ENCODE results near the gene NBEA. TPM values are rescaled to one million over a fixed set of nuclear protein-coding genes. Genes with fewer than 3 reads are reported as not detected.

NBEA gene
- total RNA-seq, 2 experiments from 2014 or later, result 0.26 to 0.29 TPM

GRCh38 chr13:35283856-35284255 is 341.8 kb downstream of the NBEA start:
- Mint-ChIP-seq H3K4me1 (ENCODE audit: low read depth) (no peaks in the 10 kb centered on the region), H3K27me3 (no peaks in the 10 kb centered on the region), H3K4me3 (no peak overlapping the region), H3K9me3 (no peaks in the 10 kb centered on the region), H3K36me3 (no peaks in the 10 kb centered on the region), H3K27ac (no peak overlapping the region)
- intact Hi-C loops (cut with micrococcal nuclease), result no loop called here
- ChIA-PET CTCF (no interaction called here), POLR2A (no interaction called here)
- DNase-seq, result no peak

GRCh38 chr13:35285677-35286076 is 343.6 kb downstream of the NBEA start:
- H3K4me3 Mint-ChIP-seq, result no peak overlapping the region
- no peaks in the 10 kb centered on the region for H3K36me3 Mint-ChIP-seq
- ChIA-PET POLR2A (no interaction called here), CTCF (no interaction called here)
- DNase-seq, result no peak
- H3K27ac Mint-ChIP-seq, result no peak overlapping the region
- no peaks in the 10 kb centered on the region for H3K27me3 Mint-ChIP-seq
- intact Hi-C loops (cut with micrococcal nuclease), result no loop called here
- H3K4me1 Mint-ChIP-seq (ENCODE audit: low read depth), result no peaks in the 10 kb centered on the region
- no peaks in the 10 kb centered on the region for H3K9me3 Mint-ChIP-seq

- no peaks in the 10 kb centered on the region for H3K27me3 Mint-ChIP-seq
- no peaks in the 10 kb centered on the region for H3K4me1 Mint-ChIP-seq (ENCODE audit: low read depth)
- POLR2A ChIA-PET, result no interaction called here
- no peak for DNase-seq
- no peak overlapping the region for H3K4me3 Mint-ChIP-seq
- intact Hi-C loops (cut with micrococcal nuclease), result no loop called here
- H3K9me3 Mint-ChIP-seq, result no peaks in the 10 kb centered on the region
- H3K36me3 Mint-ChIP-seq, result no peaks in the 10 kb centered on the region
- no peak overlapping the region for H3K27ac Mint-ChIP-seq
- CTCF ChIA-PET, result no interaction called here
Observed at GRCh38 chr13:35292329-35292728, 350.3 kb downstream of the NBEA start.

- Mint-ChIP-seq H3K9me3 (no peaks in the 10 kb centered on the region), H3K4me1 (ENCODE audit: low read depth) (no peaks in the 10 kb centered on the region), H3K4me3 (no peak overlapping the region), H3K27me3 (no peaks in the 10 kb centered on the region), H3K27ac (no peak overlapping the region), H3K36me3 (no peaks in the 10 kb centered on the region)
- CTCF ChIA-PET, result no interaction called here
- POLR2A ChIA-PET, result no interaction called here
- DNase-seq, result no peak
- intact Hi-C loops (cut with micrococcal nuclease), result no loop called here
Observed at GRCh38 chr13:35293579-35294226, 351.6 kb downstream of the NBEA start.

- Mint-ChIP-seq H3K27me3 (no peaks in the 10 kb centered on the region), H3K27ac (no peak overlapping the region), H3K4me3 (no peak overlapping the region), H3K9me3 (no peaks in the 10 kb centered on the region), H3K4me1 (ENCODE audit: low read depth) (no peaks in the 10 kb centered on the region), H3K36me3 (no peaks in the 10 kb centered on the region)
- ChIA-PET POLR2A (no interaction called here), CTCF (no interaction called here)
- no peak for DNase-seq
- intact Hi-C loops (cut with micrococcal nuclease), result no loop called here
Observed at GRCh38 chr13:35309706-35310105, 367.6 kb downstream of the NBEA start.

- intact Hi-C loops (cut with micrococcal nuclease), result no loop called here
- POLR2A ChIA-PET, result no interaction called here
- H3K4me3 Mint-ChIP-seq, result no peak overlapping the region
Observed at GRCh38 chr13:35332134-35332533, 390.1 kb downstream of the NBEA start.

GRCh38 chr13:35333157-35333556 is 391.1 kb downstream of the NBEA start:
- Mint-ChIP-seq H3K4me1 (ENCODE audit: low read depth) (no peaks in the 10 kb centered on the region), H3K9me3 (peaks cover 7% of the 10 kb centered on the region), H3K27me3 (no peaks in the 10 kb centered on the region), H3K36me3 (no peaks in the 10 kb centered on the region), H3K4me3 (no peak overlapping the region), H3K27ac (no peak overlapping the region)
- CTCF ChIA-PET, result no interaction called here
- intact Hi-C loops (cut with micrococcal nuclease), result no loop called here
- DNase-seq, result no peak
- POLR2A ChIA-PET, result no interaction called here

More at GRCh38 chr13:35332134-35332533, 390.1 kb downstream of the NBEA start:
- Mint-ChIP-seq H3K4me1 (ENCODE audit: low read depth) (no peaks in the 10 kb centered on the region), H3K27ac (no peak overlapping the region), H3K27me3 (no peaks in the 10 kb centered on the region), H3K36me3 (no peaks in the 10 kb centered on the region), H3K9me3 (peaks cover 7% of the 10 kb centered on the region)
- CTCF ChIA-PET, result no interaction called here
- no peak for DNase-seq

GRCh38 chr13:35342440-35342839 is 400.4 kb downstream of the NBEA start:
- POLR2A ChIA-PET, result no interaction called here
- CTCF ChIA-PET, result no interaction called here
- no peaks in the 10 kb centered on the region for H3K36me3 Mint-ChIP-seq
- peaks cover 4% of the 10 kb centered on the region for H3K9me3 Mint-ChIP-seq
- intact Hi-C loops (cut with micrococcal nuclease), result no loop called here
- H3K27me3 Mint-ChIP-seq, result no peaks in the 10 kb centered on the region
- no peaks in the 10 kb centered on the region for H3K4me1 Mint-ChIP-seq (ENCODE audit: low read depth)
- no peak for DNase-seq
- no peak overlapping the region for H3K27ac Mint-ChIP-seq
- H3K4me3 Mint-ChIP-seq, result no peak overlapping the region

- DNase-seq, result no peak
- intact Hi-C loops (cut with micrococcal nuclease), result no loop called here
- no peak overlapping the region for H3K4me3 Mint-ChIP-seq
- no peaks in the 10 kb centered on the region for H3K27me3 Mint-ChIP-seq
- peaks cover 4% of the 10 kb centered on the region for H3K9me3 Mint-ChIP-seq
- no peak overlapping the region for H3K27ac Mint-ChIP-seq
- POLR2A ChIA-PET, result no interaction called here
- CTCF ChIA-PET, result no interaction called here
- no peaks in the 10 kb centered on the region for H3K36me3 Mint-ChIP-seq
- no peaks in the 10 kb centered on the region for H3K4me1 Mint-ChIP-seq (ENCODE audit: low read depth)
Observed at GRCh38 chr13:35343417-35343816, 401.3 kb downstream of the NBEA start.

GRCh38 chr13:35345992-35346391 is 403.9 kb downstream of the NBEA start:
- ChIA-PET CTCF (no interaction called here), POLR2A (no interaction called here)
- Mint-ChIP-seq H3K27me3 (no peaks in the 10 kb centered on the region), H3K4me1 (ENCODE audit: low read depth) (no peaks in the 10 kb centered on the region), H3K36me3 (no peaks in the 10 kb centered on the region), H3K9me3 (peaks cover 2% of the 10 kb centered on the region), H3K27ac (no peak overlapping the region), H3K4me3 (no peak overlapping the region)
- no peak for DNase-seq
- intact Hi-C loops (cut with micrococcal nuclease), result no loop called here

- no peaks in the 10 kb centered on the region for H3K36me3 Mint-ChIP-seq
- CTCF ChIA-PET, result no interaction called here
- H3K27me3 Mint-ChIP-seq, result no peaks in the 10 kb centered on the region
- H3K27ac Mint-ChIP-seq, result no peak overlapping the region
- no peaks in the 10 kb centered on the region for H3K4me1 Mint-ChIP-seq (ENCODE audit: low read depth)
- peaks cover 2% of the 10 kb centered on the region for H3K9me3 Mint-ChIP-seq
- H3K4me3 Mint-ChIP-seq, result no peak overlapping the region
- DNase-seq, result no peak
- POLR2A ChIA-PET, result no interaction called here
- intact Hi-C loops (cut with micrococcal nuclease), result no loop called here
Observed at GRCh38 chr13:35346494-35346893, 404.4 kb downstream of the NBEA start.

GRCh38 chr13:35347679-35348205 is 405.7 kb downstream of the NBEA start:
- DNase-seq, result no peak
- H3K27ac Mint-ChIP-seq, result no peak overlapping the region
- ChIA-PET POLR2A (no interaction called here), CTCF (no interaction called here)
- no peaks in the 10 kb centered on the region for H3K27me3 Mint-ChIP-seq
- H3K4me1 Mint-ChIP-seq (ENCODE audit: low read depth), result no peaks in the 10 kb centered on the region
- intact Hi-C loops (cut with micrococcal nuclease), result no loop called here
- no peak overlapping the region for H3K4me3 Mint-ChIP-seq
- no peaks in the 10 kb centered on the region for H3K36me3 Mint-ChIP-seq
- H3K9me3 Mint-ChIP-seq, result no peaks in the 10 kb centered on the region

GRCh38 chr13:35349052-35349451 is 407.0 kb downstream of the NBEA start:
- CTCF ChIA-PET, result no interaction called here
- Mint-ChIP-seq H3K27ac (no peak overlapping the region), H3K36me3 (no peaks in the 10 kb centered on the region), H3K4me1 (ENCODE audit: low read depth) (no peaks in the 10 kb centered on the region), H3K9me3 (no peaks in the 10 kb centered on the region), H3K27me3 (no peaks in the 10 kb centered on the region), H3K4me3 (no peak overlapping the region)
- POLR2A ChIA-PET, result no interaction called here
- DNase-seq, result no peak
- intact Hi-C loops (cut with micrococcal nuclease), result no loop called here
